HCT116 (cell line): ENCODE results near the gene DEFB132. TPM values are rescaled to one million over a fixed set of nuclear protein-coding genes. Genes with fewer than 3 reads are reported as not detected.

Experiments
- ATAC-seq: fragments of 200-7000 bp; cut with Tn5 transposase; 2 replicates; pipeline ENCODE4 v1.9.1; 2020; ENCODE audit warnings: mild to moderate bottlenecking, moderate library complexity
- BruUV-seq: library from RNA; stranded (reverse); fragments of 400-500 nt; replicated peaks from 2 replicates; lab custom pipeline; 2021; lab: Mats Ljungman, UMichigan
- CTCF ChIA-PET: fragments of 300-600 bp; sonication (Branson Sonifier 250); formaldehyde crosslinking; loops from one replicate; lab custom pipeline; 2021; ENCODE audit warnings: antibody characterized with exemption; lab: Charles Lee
- POLR2A ChIA-PET: fragments of 300-600, 350-600 bp; sonication (Branson Sonifier 250); formaldehyde crosslinking; loops from one replicate; lab custom pipeline; 2021; ENCODE audit warnings: antibody characterized with exemption; lab: Charles Lee
- RAD21 ChIA-PET, 2 experiments: fragments of 300-600 bp; sonication (Branson Sonifier 250); formaldehyde crosslinking; loops; one replicate each; lab custom pipeline; 2023; ENCODE audit warnings: low total read pairs in 2 of 2; ENCODE audit not compliant: uncharacterized antibody in 2 of 2, unreplicated experiment in 2 of 2, low non-redundant PET in 1 of 2; lab: Charles Lee
- DNase-seq: peaks from one replicate; pipeline ENCODE4 v3.0.0-alpha.2; 2010; ENCODE audit warnings: low read depth, low spot score
- H2AFZ ChIP-seq: fragments of 200-600 bp; shearing (Covaris generic), sonication (generic); 2 replicates; pipeline ENCODE4 v1.6.1; 2017; ENCODE audit warnings: low read depth, mixed run types, mixed read lengths, antibody characterized with exemption, low read length; ENCODE audit not compliant: poor library complexity, severe bottlenecking
- H3K27ac ChIP-seq: 2 replicates; pipeline ENCODE4 v1.5.1; 2012; ENCODE audit warnings: low read depth, low read length
- H3K27me3 ChIP-seq: fragments of 200-600 bp; sonication (generic); 2 replicates; pipeline ENCODE4 v1.6.1; 2016; ENCODE audit warnings: mixed run types, low read length, mixed read lengths; ENCODE audit not compliant: insufficient read depth
- H3K36me3 ChIP-seq, 2 experiments: fragments of 200-500 bp in 1 of 2; fragments of 200-600 bp in 1 of 2; sonication (Bioruptor generic) in 1 of 2; sonication (generic) in 1 of 2; 2 replicates each; pipeline versions ENCODE4 v1.5.1 to v1.6.1; 2014 to 2016; ENCODE audit warnings: low read length in 2 of 2, inconsistent platforms in 1 of 2, mixed read lengths in 1 of 2, mixed run types in 1 of 2; ENCODE audit not compliant: insufficient read depth in 2 of 2, control insufficient read depth in 1 of 2
- H3K4me1 ChIP-seq, 2 experiments: fragments of 200-600 bp in 1 of 2; sonication (generic) in 1 of 2; 2 replicates each; pipeline versions ENCODE4 v1.5.1 to v1.6.1; 2012 to 2017; ENCODE audit warnings: low read length in 2 of 2, inconsistent platforms in 1 of 2, mild to moderate bottlenecking in 1 of 2, mixed read lengths in 1 of 2, mixed run types in 1 of 2, moderate library complexity in 1 of 2; ENCODE audit not compliant: insufficient read depth in 2 of 2, control insufficient read depth in 1 of 2
- H3K4me2 ChIP-seq: fragments of 200-600 bp; sonication (generic); 2 replicates; pipeline ENCODE4 v1.6.1; 2017; ENCODE audit warnings: mixed run types, low read length, mixed read lengths
- H3K4me3 ChIP-seq, 2 experiments: fragments of 200-600 bp in 1 of 2; sonication (generic) in 1 of 2; replicated peaks in 1 of 2; 2 replicates each; pipeline ENCODE4 v1.5.1; 2011 to 2016; ENCODE audit warnings: low read length in 2 of 2, control low read depth in 1 of 2, low read depth in 1 of 2, mild to moderate bottlenecking in 1 of 2, mixed read lengths in 1 of 2, mixed run types in 1 of 2
- H3K79me2 ChIP-seq: fragments of 200-600 bp; sonication (generic); 2 replicates; pipeline ENCODE4 v1.6.1; 2017; ENCODE audit warnings: mild to moderate bottlenecking, mixed run types, low read length, moderate library complexity, mixed read lengths; ENCODE audit not compliant: insufficient read depth
- H3K9ac ChIP-seq: fragments of 200-600 bp; sonication (generic); 2 replicates; pipeline ENCODE4 v1.6.1; 2016; ENCODE audit warnings: low read length, mixed read lengths
- H3K9me2 ChIP-seq: fragments of 200-600 bp; sonication (generic), shearing (Covaris generic); 2 replicates; pipeline ENCODE4 v1.6.1; 2017; ENCODE audit warnings: mixed run types, mild to moderate bottlenecking, moderate library complexity; ENCODE audit not compliant: insufficient read depth
- H3K9me3 ChIP-seq, 2 experiments: fragments of 200-500 bp in 1 of 2; fragments of 200-600 bp in 1 of 2; sonication (Bioruptor generic) in 1 of 2; sonication (generic) in 1 of 2; 2 replicates each; pipeline ENCODE4 v1.6.1; 2014 to 2017; ENCODE audit warnings: low read length in 2 of 2, mixed read lengths in 2 of 2, inconsistent platforms in 1 of 2, low read depth in 1 of 2, mild to moderate bottlenecking in 1 of 2, mixed run types in 1 of 2, moderate library complexity in 1 of 2; ENCODE audit not compliant: control insufficient read depth in 1 of 2, insufficient read depth in 1 of 2
- H4K20me1 ChIP-seq: fragments of 200-600 bp; sonication (generic), shearing (Covaris generic); 2 replicates; pipeline ENCODE4 v1.6.1; 2017; ENCODE audit warnings: mixed run types, mild to moderate bottlenecking, moderate library complexity; ENCODE audit not compliant: insufficient read depth
- EGR1 ChIP-seq: IDR thresholded peaks from 2 replicates; pipeline ENCODE4 v1.6.1; 2012; ENCODE audit warnings: low read depth
- POLR2A ChIP-seq: IDR thresholded peaks from 2 replicates; pipeline ENCODE4 v1.7.0; 2011; ENCODE audit warnings: borderline replicate concordance; ENCODE audit not compliant: insufficient read depth, insufficient read length; ENCODE audit errors: extremely low read depth
- POLR2AphosphoS5 ChIP-seq: IDR thresholded peaks from 2 replicates; pipeline ENCODE4 v1.6.1; 2011; ENCODE audit warnings: mild to moderate bottlenecking, low read depth, low read length, moderate library complexity
- RAD21 ChIP-seq: IDR thresholded peaks from 2 replicates; pipeline ENCODE4 v1.6.1; 2012; ENCODE audit warnings: low read depth, mild to moderate bottlenecking
- SIN3A ChIP-seq: IDR thresholded peaks from 2 replicates; pipeline ENCODE4 v1.6.1; 2012; ENCODE audit warnings: low read depth
- TCF7L2 ChIP-seq: IDR thresholded peaks from 2 replicates; pipeline ENCODE4 v1.7.0; 2011; ENCODE audit warnings: borderline replicate concordance, inconsistent platforms; ENCODE audit not compliant: insufficient read depth, insufficient read length; ENCODE audit errors: extremely low read depth
- ZFX ChIP-seq: fragments of 450-650 bp; IDR thresholded peaks from 2 replicates; pipeline ENCODE4 v1.6.1; 2017
- ZNF274 ChIP-seq: fragments of 200-500 bp; sonication (Bioruptor generic); IDR thresholded peaks from 2 replicates; pipeline ENCODE4 v1.6.1; 2014; ENCODE audit warnings: mild to moderate bottlenecking, low read depth, low read length, inconsistent platforms
- intact Hi-C: fragments of 100-400 bp; cut with micrococcal nuclease; formaldehyde crosslinking; loops from 2 replicates; pipeline ENCODE4 v1.10.0; 2022
- total RNA-seq: library from RNA; stranded (reverse); gene quantifications from one replicate; pipeline ENCODE4 v1.2.1, GENCODE V29; 2021; ENCODE audit not compliant: unreplicated experiment
- TF ChIP-seq, protein P1 (sequence below), 3 experiments: fragments of 200-600 bp in 1 of 3; sonication (generic) in 1 of 3; IDR thresholded peaks in 2 of 3; conservative IDR thresholded peaks in 1 of 3; 2 replicates each; pipeline ENCODE4 v1.5.1; 2012 to 2017; ENCODE audit warnings: low read depth in 2 of 3, low read length in 2 of 3, antibody characterized with exemption in 1 of 3, borderline replicate concordance in 1 of 3, control low read depth in 1 of 3, mild to moderate bottlenecking in 1 of 3, mixed read lengths in 1 of 3, mixed run types in 1 of 3, moderate library complexity in 1 of 3; ENCODE audit not compliant: insufficient read depth in 1 of 3
- TF ChIP-seq, protein P2 (sequence below): IDR thresholded peaks from 2 replicates; pipeline ENCODE4 v1.6.1; 2011; ENCODE audit warnings: mild to moderate bottlenecking, low read length, moderate library complexity; ENCODE audit not compliant: insufficient replicate concordance; ENCODE audit errors: extremely low read depth

Gene DEFB132
- total RNA-seq, 1 experiment from 2014 or later: not detected

DNA sequence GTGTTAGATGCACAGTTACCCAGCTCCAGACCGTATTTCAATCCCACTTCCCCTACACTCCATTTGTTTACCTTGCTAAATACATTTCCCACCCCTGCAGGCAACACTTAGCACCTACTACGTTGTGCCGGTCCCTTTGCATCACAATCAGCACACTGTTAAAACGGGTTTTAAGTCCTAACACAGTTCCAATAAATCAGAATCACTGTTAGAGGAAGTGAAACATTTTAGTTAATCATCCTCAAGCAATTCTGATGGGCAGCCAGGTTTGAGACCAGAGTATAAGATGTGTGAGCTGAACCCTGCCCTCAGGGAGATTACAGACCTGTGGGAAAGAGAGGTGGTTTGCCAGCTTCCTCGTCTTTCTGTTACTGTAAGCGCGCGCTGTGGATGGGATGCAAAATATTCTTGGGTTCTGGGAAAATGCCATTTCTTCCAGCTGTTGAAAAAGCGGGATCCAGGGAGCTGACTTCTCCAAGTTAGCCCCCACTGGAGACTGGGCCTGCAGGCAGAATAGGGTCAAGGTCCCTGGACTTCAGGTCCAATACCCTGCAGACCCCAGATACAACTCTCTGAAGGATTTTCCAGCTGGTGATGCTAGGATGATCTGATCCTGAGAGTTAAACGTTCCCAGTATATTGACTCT, 42.9 kb downstream of the DEFB132 start:
- H3K9ac ChIP-seq: no peak overlapping the region
- POLR2A ChIA-PET: interaction anchor here (1.7 kb wide), 1 partner anchor 24 kb away, joined by 7 read pairs; no protein-coding TSS in a partner anchor
- H3K4me3 ChIP-seq: no peak overlapping the region

More for the DNA sequence above, 42.9 kb downstream of the DEFB132 start:
- Histone ChIP-seq H3K4me2 (0 out of 2 replicates have a peak overlapping the region, but pooled peaks have one; percentile 5), H3K27ac (no peak overlapping the region), H3K9me3 (no peaks in the 10 kb centered on the region), H3K36me3 (peaks cover 4 to 18% of the 10 kb centered on the region in 2 experiments; a peak in 3 of 4 replicates), H2AFZ (no peak overlapping the region), H3K4me1 (peaks cover 20 to 45% of the 10 kb centered on the region in 2 experiments), H4K20me1 (peaks cover 3% of the 10 kb centered on the region; the same call in 1 of the 2 replicates), H3K79me2 (peaks cover 35% of the 10 kb centered on the region), H3K27me3 (no peaks in the 10 kb centered on the region), H3K9me2 (no peaks in the 10 kb centered on the region)
- CTCF ChIA-PET: interaction anchor here (1.4 kb wide), 1 partner anchor 23 kb away, joined by 4 read pairs; no protein-coding TSS in a partner anchor
- BruUV-seq: no TSS peak
- no peak for TF ChIP-seq SIN3A
- TF ChIP-seq, protein P1, sequence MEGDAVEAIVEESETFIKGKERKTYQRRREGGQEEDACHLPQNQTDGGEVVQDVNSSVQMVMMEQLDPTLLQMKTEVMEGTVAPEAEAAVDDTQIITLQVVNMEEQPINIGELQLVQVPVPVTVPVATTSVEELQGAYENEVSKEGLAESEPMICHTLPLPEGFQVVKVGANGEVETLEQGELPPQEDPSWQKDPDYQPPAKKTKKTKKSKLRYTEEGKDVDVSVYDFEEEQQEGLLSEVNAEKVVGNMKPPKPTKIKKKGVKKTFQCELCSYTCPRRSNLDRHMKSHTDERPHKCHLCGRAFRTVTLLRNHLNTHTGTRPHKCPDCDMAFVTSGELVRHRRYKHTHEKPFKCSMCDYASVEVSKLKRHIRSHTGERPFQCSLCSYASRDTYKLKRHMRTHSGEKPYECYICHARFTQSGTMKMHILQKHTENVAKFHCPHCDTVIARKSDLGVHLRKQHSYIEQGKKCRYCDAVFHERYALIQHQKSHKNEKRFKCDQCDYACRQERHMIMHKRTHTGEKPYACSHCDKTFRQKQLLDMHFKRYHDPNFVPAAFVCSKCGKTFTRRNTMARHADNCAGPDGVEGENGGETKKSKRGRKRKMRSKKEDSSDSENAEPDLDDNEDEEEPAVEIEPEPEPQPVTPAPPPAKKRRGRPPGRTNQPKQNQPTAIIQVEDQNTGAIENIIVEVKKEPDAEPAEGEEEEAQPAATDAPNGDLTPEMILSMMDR (IDR thresholded peaks at IDR 0.05 in 2 of 3, conservative IDR thresholded peaks at IDR 0.05 in 1 of 3; ENCODE audit: borderline replicate concordance in 1 of 3, insufficient read depth in 1 of 3, low read depth in 2 of 3, low read length in 2 of 3): no peak
- TF ChIP-seq POLR2A: no peak
- no peak for TF ChIP-seq EGR1
- no peak for TF ChIP-seq POLR2AphosphoS5
- TF ChIP-seq ZFX: no peak
- TF ChIP-seq, protein P2, sequence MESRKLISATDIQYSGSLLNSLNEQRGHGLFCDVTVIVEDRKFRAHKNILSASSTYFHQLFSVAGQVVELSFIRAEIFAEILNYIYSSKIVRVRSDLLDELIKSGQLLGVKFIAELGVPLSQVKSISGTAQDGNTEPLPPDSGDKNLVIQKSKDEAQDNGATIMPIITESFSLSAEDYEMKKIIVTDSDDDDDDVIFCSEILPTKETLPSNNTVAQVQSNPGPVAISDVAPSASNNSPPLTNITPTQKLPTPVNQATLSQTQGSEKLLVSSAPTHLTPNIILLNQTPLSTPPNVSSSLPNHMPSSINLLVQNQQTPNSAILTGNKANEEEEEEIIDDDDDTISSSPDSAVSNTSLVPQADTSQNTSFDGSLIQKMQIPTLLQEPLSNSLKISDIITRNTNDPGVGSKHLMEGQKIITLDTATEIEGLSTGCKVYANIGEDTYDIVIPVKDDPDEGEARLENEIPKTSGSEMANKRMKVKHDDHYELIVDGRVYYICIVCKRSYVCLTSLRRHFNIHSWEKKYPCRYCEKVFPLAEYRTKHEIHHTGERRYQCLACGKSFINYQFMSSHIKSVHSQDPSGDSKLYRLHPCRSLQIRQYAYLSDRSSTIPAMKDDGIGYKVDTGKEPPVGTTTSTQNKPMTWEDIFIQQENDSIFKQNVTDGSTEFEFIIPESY: no peak
- no peak for TF ChIP-seq ZNF274
- no peak for TF ChIP-seq TCF7L2
- no peak for TF ChIP-seq RAD21
- intact Hi-C loops: no loop called here
- ATAC-seq (no peak), DNase-seq (no peak)
- RAD21 ChIA-PET: interaction anchor here in 1 of 2 experiments (0.8 kb wide), 1 partner anchor 24 kb away, joined by 3 read pairs; no protein-coding TSS in a partner anchor
